Measurements from ENCODE around the gene DNAJC4.

The DNAJC4 gene

GRCh38 chr11:64230985-64231365 is 627 bp downstream of the DNAJC4 start:
- DNase-seq = no peak

GRCh38 chr11:64231546-64231945 is 1.2 kb downstream of the DNAJC4 start:
- no peak for DNase-seq

- no peak for DNase-seq
Measured at GRCh38 chr11:64232182-64232966, 2.0 kb downstream of the DNAJC4 start.

GRCh38 chr11:64232967-64233315 is 2.6 kb downstream of the DNAJC4 start:
- DNase-seq = no peak

DNA sequence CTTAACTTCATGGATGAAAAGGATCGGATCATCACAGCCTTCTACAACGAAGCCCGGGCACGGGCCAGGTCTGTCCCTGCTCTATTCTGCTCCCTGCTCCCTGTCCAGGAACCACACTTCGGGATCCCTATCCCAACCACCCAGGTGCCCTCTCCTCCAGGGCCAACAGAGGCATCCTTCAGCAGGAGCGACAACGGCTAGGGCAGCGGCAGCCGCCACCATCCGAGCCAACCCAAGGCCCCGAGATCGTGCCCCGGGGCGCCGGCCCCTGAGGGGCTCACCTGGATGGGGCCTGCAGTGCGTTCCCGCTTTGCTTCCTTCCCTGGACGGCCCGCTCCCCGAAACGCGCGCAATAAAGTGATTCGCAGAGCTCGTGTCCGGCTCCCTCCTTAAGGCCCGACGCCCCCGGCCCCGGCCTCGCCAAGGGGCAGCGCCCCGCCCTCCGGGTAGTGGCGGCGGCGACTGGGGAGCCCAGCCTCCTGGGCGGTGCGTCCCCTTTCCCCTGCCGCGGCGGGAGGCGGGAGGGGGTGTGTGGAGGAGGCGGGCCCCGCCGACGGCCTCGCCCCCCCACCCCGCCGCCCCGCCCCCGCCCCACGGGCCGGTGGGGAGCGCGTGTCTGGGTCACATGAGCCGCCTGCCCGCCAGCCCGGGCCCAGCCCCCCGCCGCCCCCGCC is 3.7 kb downstream of the DNAJC4 start, which contains the start of gene VEGFB:
Gene VEGFB (plus strand): TSS at position 672 of the 674 bp plus-strand sequence. CDS start 250 bp downstream, outside the sequence.
- DNase-seq = peak; percentile 58

DNA sequence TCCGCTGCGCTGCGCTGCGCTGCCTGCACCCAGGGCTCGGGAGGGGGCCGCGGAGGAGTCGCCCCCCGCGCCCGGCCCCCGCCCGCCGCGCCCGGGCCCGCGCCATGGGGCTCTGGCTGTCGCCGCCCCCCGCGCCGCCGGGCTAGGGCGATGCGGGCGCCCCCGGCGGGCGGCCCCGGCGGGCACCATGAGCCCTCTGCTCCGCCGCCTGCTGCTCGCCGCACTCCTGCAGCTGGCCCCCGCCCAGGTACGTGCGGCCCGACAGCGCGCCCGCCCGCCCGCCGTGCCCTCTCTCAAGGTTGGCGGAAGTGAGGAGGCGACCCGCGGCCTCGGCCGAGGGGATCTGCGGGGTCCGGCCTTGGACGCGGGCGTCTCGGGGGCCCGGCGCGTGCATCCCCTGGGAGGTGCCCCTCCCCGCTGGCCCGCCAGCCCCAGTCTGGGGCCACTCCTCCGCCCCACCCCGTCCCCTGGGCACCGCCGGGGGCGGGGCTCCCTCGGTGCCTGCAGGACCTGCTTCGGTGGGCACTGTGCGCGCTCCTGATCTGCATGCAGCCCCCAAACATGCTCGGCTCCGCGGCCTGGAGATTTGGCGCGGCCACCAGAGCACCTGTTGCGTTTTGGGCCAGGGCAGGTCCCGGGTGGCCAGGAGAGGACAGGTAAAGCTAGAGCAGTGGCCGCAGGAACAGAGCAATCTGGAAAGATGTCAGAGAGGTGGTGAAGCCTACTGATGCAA is 4.5 kb downstream of the DNAJC4 start:
- DNase-seq = no peak

GRCh38 chr11:64235437-64236161 is 5.3 kb downstream of the DNAJC4 start:
- no peak for DNase-seq

DNA sequence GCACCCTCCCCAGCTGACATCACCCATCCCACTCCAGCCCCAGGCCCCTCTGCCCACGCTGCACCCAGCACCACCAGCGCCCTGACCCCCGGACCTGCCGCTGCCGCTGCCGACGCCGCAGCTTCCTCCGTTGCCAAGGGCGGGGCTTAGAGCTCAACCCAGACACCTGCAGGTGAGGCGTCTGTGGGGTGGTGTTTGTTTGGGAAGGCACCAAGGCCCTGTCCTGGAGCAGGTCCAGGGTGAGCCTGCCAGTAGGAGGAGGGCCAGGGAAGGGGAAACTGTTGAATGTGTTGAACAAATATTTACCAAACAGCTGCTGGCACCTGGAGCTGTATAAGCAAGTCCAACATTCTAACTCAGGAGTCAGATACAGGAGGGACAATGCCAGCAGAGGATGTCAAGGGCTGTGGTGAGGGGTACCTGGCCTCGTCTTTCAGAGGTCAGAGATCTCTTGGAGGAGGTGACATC is 7.2 kb downstream of the DNAJC4 start:
- peak; percentile 93 for DNase-seq

DNA sequence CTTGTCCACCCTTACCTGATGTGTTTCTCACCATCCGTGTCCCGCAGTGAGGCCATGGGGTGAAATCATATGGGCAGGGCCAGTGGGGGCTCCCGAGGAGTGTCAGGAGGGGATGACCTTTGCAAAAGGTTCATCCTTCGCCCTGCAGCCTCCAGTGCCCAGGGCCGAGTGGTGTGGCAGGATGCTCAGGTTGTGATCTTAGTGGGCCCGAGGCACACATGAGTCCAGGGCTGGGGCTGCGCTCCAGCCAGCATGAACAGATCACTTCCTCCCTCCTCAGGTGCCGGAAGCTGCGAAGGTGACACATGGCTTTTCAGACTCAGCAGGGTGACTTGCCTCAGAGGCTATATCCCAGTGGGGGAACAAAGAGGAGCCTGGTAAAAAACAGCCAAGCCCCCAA is 7.7 kb downstream of the DNAJC4 start:
- no peak for DNase-seq

GRCh38 chr11:64238999-64239398 is 8.7 kb downstream of the DNAJC4 start:
- no peak for DNase-seq

DNA sequence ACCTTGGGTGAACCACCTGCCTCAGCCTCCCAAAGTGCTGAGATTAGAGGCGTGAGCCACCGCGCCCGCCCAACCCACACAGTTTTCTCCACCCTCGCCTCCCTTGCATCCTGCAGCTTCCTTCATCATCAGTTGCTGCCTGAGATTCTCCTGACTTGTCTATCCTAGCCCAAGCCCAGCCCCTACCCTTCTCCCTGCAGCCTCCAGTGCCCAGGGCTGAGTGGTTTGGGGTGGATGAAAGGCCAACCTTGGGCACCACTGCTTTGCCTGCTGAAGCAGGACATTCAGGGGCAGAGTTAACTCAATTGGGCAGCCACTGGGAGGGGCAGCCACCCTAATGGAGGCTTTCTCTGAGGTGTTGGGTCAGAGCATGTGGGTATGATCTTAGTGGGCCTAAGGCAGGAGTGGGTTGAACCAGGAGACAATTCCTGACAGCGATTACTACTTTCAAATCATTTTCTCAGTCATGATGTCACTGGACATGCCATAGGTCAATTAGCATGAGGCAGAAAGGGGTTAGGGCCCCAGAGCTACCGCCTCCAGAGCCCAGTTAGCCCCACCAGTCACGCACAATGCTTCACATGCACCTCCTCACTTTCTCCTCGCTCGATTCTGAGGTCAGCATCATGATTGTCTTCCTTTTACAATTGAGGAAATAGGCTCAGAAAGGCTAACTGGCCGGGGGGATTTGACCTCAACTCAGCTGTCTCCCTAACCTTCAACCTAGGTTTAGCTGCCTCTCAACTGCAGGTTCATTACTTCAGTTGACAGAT is 9.5 kb downstream of the DNAJC4 start:
- no peak for DNase-seq

- peak; percentile 98 for DNase-seq
Measured at GRCh38 chr11:64240435-64241240, 10.3 kb downstream of the DNAJC4 start, which contains the start of gene FKBP2. Gene FKBP2 (plus strand): TSS chr11:64241095. CDS start chr11:64242388, 1,293 bp downstream.

DNA sequence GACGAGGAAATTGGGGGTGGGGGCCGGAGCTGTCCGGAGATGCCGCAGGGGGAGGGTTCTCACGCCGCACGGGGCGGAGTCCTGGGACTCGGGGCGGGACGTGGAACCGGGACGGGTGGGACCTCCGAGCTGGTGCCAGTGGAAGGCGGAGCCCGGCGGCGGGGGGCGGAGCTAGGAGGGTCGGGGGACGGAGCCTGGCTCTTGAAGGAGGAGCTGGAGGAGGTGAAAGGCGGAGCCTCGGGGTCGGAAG is 10.8 kb downstream of the DNAJC4 start:
- peak; percentile 99 for DNase-seq

DNA sequence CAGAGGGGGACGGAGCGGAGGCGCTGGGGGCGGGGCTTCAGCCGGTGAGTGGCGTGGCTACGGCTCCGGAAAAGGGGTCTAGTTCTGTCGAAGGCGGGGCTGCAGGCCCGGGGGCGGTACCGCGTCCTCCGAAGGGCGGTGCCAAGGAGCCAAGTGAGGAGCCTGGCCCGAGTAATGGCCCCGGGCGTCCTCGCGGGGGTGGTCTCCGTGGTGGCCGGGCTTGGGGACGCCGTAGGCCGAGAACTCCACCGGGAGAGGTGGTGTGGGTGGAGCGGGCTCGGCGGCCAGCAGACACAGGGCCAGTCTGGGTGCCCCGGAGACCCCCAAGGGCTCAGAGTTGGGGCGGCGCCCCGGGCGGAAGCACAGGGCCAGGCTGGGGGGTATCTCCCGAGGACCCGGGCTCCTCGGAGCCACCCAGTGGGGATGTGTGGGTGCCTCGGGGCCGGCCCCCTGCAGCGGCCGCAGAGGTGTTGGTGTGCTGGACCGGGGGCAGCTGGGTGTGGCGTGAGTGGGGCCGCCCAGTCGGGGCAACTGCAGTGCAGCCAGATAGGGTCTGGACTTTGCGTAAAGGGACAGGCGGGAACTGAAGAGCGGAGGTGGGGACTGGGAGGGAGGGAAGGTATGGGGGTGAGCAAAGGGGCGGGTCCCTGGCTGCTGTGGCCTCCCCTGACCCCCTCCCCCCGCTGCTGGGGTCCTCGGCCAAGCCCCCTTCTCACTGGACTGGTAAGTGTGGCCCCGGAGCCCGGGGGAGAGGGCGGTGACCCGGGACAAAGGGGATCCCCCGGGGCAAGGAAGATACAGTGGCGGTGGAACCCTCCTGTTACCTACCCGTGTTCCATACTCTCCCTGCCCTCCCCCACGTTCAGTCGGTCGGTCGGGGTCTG is 11.4 kb downstream of the DNAJC4 start:
- no peak for DNase-seq

GRCh38 chr11:64243236-64243854 is 13.0 kb downstream of the DNAJC4 start:
- DNase-seq = no peak

DNA sequence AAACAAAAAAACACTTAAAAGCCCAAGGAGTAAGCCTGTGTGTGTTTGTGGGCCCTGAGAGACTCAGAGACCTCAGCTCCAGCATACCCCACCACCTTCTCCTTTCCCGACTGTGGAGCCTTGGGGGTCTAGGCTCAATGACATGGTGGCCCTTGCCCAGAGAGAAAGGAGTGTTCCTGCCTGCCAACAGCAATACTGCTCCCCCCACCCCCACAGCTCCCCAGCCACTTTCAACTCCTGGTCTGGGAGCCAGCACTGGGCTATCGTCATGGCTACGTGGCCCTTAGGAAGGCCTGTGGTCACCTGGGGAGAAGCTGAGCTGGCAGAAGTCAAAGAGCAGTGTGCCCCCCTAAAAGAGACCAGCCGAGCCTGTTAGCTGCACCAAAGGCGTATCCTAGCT is 13.8 kb downstream of the DNAJC4 start:
- no peak for DNase-seq

DNA sequence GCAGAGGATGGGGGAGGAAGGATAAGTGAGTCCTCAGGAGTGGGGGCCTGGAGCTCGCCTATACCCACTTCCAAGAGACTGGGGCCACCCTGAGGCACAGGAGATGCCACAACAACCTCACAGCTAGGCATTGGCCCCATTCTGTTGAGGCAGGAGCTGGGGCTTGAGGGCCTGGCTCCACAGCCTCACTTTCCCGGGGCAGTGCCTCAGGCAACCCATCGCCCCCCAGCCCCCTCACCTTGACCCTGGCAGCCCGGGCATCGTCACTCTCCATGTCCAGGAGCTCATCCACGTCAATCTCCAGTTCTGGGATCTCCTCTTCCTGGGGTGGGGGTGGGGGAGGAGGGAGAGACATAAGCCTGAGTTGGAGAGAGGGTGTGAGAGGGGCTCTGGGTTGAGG is 14.6 kb downstream of the DNAJC4 start:
- no peak for DNase-seq

- DNase-seq = no peak
Measured at GRCh38 chr11:64245401-64245796, 15.1 kb downstream of the DNAJC4 start.

DNA sequence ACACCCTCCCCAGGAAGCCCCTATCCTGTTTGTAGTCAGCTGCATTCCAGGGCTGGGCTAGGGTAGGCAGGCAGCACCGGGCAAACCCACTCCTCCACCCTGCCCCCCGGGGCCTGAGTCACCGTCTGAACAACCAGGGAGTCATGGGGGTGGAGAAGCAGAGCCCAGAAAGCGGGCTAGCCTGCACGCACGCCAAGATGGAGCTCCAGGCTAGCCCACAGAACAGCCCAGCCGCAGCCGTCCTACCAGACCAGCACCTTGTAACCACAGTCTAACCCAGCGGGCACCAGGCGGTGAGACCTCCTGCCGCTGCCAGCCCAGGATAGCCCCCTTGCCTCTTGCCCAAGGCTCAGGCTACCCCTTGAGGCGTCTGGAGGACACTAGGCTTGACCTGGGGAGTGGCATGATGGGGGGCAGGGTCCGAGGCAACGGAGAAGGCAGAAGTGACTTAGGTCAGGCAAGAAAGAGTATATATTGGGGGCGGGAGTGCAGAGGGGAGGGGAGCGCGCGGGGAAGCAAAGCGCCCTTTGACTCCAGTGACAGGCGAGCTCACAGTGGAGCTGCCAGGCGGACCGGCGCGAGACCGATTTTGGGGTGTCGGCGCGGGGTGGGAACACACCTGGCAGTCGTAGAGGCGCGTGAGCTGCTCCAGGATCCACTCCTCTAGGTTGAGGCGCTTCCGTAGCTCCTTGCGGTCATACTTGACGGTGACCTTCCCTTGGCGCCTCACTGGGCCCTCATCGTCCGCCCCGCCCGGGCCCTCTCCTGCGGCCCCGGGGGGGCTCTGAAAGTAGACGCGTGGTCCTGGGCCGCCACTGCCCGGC is 15.7 kb downstream of the DNAJC4 start:
- peak; percentile 40 for DNase-seq

Measured in NCI-H1092 (cell line).